ENCODE data around the gene KCNB1.

KCNB1 gene
- total RNA-seq: 0.09 to 0.15 reads per million in 2 donors

DNA sequence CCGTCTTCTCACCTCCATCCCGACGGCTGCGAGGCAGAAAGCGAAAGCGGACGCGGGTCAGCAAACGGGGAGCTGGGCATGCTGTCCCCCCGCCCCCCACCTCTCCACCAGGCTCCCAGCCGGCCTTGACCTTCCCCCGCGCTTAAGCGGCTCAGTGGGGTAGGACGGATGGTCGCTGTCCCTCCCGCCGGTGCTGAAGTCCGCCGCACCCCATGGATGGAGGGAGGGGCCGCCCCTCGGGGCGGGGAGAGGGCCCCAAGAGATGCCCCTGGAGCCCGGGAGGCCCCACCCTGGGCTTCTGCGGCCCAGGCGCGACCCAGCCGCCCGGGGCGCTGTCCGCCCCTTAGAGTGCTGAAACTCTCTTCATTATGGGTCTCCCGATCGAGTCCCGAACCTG is at the start of gene KCNB1:
TSS of gene KCNB1 (minus strand) at position 48 of the 397 bp plus-strand sequence. CDS start 188 bp downstream, outside the sequence.
- DNase-seq: peak; percentile 21

DNA sequence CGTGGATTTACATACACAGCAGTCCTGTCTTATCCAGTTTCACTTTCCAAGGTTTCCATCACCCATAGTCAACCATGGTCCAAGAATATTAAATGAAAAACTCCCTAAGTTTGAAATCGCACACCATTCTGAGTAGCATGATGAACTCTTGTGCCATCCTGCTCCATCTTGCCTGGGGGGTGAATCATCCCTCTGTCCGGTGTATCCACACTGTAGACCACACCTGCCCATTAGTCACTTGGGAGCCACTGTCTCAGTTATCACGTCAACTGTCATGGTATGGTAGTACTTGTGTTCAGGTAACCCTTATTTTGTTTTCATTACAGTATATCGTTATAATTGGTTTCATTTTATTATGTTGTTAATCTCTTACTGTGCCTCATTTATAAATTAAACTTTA is 47.0 kb upstream of the KCNB1 start:
- no peak for DNase-seq

DNA sequence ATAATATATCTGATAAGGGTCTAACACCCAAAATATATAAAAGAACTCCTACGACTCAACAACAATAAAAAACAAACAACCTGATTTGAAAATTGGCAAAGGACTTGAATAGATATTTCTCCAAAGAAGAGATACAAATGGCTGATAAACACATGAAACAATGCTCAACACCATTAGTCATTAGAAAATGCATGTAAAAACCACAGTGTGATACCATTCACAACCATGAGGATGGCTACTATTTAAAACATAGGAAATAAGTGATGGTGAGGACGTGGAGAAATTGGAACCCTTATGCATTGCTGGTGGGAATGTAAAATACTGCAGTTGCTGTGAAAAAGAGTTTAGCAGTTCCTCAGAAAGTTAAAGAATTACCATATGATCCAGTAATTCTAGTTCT is 44.1 kb upstream of the KCNB1 start:
- no peak for DNase-seq

DNA sequence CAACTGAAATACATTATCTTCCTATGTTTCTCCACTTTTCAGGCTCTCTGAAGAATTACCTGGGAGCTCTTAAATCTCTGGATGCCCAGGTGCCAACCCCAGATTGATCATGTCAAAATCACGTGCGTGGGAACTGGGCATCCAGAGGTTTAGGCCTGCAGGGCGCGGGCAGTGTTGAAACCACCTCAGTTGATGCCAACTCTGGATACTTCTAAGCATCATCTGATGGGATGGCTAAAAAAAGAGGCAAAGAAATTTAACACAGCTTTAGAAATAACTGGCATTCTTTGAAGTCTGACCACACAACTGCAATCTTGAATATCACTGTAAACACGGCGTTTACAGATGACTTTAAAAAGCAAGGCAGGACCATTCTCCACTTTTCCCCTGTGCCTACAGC is 43.6 kb upstream of the KCNB1 start:
- no peak for DNase-seq

DNA sequence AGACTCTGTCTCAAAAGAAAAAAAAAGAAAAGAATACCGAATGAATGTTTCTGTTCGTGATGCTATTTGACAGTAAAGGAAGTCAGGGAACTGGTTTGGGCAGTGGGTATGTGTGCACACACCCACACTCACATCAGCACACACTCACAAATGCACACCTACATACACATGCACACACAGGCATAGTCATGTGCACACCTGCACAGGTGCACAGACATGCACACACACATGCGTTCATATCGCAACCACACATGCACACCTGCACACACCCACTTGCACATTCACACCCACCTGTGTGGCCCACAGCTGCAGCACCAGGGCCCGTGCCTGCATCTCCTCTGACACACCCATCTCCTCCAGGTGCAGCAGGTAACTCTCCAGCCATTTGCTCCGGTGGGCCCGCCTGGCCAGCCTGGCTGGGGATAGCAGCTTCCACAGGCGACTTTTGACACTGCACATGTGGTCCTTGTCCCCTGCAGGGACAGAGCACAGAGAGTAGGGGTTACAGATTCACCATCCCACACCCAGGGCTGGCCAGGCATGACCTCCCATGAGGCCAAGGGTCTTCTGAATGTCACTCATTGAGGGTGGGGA is 41.4 kb upstream of the KCNB1 start:
- DNase-seq: no peak

DNA sequence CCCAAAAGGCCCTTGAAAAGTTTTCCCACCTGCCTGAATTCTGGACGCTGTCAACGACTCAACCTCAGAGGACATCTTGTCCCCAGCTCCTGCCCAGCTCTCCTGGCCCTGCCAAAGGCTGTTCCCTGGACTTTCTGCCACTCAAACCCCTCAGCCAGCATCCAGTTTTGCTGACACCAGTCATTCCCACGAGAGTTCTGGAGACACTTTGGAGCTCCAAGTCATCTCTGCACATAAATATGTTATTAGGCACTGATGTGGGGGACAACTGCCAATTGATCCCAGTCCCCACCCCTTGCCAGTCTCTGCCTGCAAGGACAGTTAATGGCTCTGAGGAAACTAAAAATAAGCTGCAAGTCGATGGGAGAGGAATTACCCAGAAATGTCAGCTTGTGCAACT is 38.9 kb upstream of the KCNB1 start:
- no peak for DNase-seq

DNA sequence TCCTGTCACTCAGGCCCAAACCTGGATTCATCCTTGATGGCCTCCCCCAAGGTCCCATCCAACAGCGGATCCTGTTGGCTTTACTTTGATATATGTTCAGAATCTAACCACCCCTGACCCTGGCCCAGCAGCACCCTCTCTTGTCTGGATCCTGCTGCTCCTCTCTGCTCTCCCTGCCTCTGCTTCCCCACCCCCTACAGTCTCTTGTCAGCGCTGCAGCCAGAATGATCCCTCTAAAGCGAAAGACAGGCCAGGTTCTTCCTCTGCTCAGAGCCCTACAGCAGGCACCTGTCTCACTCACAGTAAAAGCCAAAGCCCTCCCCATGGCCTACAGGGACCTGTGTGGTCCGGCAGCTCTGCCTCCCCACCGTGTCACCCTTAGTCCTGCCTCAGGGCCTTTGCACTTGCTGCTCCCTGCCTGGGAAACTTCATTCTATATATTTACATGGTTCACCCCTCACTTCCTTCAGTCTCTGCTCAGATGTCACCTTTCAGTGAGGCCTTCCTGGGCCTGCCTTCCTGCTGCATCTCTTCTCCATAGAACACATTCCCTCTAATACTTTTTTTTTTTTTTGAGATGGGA is 37.4 kb upstream of the KCNB1 start:
- no peak for DNase-seq

DNA sequence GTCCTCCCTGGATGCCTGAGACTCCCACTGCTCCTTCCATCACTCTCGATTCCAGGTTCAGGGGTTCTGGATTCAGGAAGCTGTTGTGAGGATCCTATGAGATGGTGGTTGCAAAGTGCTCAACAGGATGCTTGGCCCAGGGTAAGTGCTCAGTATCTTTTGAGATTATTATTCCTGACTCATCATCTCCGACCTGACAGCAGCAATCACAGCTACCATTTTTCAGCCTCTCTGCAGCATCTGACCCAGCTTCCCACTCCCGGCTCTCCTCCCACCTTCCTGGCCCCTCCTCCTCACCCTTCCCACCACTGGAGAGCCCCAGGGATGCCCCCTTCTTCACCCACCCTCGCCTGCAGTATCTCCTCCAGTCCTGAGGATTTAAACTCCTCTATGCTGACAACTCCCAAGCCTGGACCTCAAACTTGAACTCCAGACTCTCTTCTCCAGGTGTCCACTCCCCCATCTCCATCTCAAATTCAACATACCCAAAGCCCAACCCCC is 36.8 kb upstream of the KCNB1 start:
- no peak for DNase-seq

DNA sequence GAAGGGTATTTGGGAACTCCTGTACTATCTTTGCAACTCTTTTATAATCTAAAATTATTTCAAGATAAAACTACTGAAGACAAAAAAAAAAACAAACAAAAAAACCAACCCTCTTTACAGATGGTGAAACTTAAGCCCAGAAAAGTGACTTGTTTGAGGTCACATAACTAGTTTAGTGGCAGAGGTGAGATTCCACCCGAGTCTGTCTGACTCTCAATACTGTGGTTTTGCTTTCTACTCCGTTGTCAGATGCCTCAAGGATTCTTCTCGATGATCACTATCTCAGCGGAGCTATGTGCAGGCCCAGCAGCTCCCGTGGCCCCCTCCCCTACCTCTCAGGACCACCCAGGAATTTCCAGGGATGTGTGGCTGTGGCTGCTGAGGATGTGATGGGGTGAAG is 36.1 kb upstream of the KCNB1 start:
- no peak for DNase-seq

DNA sequence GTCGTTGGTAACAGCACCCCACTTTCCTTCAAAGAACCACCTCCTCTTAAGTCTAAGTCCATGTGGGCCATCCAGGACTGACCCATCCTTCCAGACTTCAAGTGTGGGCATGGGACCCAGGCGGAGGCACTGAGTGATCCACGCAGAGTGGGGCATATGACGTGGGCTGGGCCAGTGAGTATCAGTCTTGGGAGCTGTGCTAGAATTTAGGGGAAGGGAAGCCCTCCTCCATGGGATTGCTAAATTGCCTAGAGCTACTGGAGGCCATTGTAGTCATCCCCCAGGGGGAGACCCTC is 35.3 kb upstream of the KCNB1 start:
- DNase-seq: no peak

DNA sequence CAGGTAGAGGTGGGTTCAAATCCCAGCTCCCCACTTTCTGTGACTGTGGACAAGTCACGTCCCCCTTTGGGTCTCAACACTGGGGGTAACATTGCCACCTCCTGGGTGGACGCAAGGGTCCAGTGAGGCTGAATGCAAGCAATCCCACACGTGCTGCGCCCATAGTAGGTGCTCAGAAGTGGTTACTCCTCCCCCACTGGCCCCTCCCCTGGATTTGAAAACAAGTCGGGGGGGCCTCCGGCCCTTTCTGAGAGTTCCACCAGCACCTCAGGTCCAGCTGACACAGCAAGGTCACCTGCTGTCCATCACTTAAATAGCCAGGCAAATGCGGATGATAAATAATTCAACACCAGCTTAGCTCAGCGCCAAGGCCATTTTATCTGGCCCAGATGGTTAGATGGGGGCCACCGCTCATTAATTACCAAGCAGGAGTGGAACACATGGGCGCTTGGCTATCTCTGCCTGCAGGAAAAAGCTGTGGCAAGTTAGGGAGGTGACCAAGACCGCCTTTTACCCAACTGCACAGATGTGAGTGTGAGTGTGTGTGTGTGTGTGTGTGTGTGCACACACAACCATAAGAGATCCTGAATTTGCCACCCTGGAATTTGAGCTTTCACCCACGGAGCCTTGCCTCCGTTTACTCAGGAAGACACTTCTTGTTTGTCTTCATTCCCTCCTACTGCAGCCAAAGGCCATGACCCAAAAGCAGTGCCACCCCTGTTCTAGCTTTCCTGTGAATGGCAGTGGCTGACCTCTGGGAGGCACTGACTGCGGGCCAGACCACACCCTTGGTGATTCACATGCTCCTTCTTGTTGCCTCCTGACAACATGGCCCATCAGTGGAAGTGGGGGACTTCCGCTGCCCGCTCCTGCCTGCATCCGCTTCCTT is 34.7 kb upstream of the KCNB1 start:
- DNase-seq: no peak

DNA sequence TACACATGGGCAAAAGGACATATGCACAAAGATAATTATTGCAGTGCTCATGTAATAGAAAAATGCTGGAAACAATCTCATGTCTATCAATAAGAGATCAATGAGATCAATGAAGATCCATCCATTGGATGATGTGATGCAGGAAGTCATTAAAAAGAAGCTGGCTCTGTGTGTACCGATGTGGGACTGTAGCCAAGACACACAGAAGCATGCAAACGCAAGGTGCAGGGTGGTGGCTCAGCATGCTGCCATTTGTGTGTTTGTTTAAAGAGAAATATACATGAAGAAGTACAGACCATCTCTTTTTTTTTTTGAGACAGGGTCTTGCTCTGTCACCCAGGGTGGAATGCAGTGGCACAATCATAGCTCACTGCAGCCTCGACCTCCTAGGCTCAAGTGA is 33.1 kb upstream of the KCNB1 start:
- no peak for DNase-seq

DNA sequence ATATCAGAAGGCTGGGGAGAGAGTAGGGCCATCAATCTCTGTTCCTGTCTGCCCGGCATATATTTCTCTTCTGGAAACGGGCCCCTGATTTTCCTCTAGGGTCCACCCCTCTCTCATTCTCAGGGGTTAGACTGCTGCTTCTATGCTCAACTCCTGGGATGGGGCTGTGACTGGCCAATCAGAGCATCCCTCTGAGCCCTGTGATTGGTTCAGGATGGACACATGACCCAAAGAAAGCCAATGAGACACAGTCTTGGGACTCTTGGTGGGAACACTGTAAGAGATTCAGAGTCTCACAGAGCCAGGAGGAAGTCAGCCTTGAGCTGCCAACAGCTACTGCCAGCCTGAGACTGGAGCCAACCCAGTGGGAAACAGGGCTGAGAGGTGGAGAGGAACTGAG is 31.0 kb upstream of the KCNB1 start:
- DNase-seq: no peak

DNA sequence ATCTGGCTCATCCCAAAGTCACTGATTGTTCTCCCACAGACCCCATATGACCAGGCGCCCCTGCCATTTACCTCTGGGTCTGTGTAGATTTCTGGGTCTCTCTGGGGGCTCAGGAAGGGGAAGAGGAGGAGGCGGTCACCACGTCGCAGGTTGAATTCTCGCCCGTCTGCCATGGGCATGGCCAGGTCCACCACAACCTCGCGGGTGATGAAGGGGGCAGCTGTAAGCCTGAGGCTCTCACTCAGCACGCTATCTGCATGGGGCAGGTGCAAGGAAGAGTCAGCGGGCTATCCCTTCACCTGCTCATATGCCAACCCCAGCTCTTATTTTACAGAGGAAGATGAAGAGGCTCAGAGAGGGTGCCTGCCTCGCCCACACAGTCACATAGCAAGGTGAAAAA is 30.5 kb upstream of the KCNB1 start:
- no peak for DNase-seq

DNA sequence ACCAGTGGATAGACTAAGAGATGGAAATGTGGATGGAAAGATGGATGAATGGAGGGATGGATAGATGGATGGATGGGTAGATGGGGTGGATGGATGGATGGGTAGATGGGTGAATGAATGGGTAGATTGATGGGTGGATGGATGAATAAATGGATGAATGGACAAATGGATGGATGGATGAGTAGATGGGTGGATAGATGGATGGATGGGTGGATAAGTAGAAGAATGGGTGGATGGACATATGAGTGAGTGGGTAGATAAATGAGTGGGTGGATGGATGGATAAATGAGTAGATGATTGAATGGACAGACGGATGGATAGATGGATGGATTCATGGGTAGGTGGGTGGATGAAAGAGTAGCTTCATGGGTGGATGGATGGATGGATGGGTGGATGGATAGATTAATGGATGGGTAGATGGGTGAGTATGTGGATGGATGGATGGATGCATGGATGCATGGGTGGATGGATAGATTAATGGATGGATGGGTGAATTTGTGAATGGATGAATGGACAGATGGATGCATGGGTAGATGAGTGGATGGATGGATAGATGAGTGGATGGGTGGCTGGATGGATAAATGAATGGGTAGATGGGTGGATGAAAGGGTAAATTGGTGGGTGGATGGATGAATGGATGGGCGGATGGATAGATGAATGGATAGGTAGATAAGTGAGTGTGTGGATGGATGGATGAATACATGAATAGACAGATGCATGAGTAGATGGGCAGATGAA is 29.5 kb upstream of the KCNB1 start:
- no peak for DNase-seq

DNA sequence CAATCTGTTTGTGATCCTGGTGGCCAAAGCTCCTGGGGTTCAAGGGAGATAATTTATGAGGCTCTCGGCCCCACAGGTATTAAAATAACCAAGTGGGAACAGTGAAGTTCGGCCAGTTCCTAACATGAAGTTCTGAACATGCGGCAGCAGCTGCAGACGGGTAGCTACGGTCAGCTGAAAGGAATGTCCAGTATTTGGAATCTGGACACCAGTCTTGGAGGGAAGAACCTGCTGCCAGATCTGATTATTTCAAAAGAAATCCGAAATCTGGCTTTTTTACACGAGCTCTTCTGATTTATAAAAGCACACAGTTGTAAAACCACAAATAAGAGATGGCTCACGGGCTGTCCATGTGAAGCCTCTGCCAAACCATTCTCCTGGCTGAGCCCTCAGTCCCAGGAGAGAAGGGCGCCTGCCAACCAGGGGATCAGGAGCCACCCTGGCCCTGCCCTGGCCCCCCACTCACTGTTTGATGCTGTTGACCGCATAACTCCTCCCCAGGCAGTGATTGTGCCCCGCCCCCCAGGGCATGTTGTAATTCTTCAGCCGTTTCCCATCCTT is 28.2 kb upstream of the KCNB1 start:
- DNase-seq: no peak

DNA sequence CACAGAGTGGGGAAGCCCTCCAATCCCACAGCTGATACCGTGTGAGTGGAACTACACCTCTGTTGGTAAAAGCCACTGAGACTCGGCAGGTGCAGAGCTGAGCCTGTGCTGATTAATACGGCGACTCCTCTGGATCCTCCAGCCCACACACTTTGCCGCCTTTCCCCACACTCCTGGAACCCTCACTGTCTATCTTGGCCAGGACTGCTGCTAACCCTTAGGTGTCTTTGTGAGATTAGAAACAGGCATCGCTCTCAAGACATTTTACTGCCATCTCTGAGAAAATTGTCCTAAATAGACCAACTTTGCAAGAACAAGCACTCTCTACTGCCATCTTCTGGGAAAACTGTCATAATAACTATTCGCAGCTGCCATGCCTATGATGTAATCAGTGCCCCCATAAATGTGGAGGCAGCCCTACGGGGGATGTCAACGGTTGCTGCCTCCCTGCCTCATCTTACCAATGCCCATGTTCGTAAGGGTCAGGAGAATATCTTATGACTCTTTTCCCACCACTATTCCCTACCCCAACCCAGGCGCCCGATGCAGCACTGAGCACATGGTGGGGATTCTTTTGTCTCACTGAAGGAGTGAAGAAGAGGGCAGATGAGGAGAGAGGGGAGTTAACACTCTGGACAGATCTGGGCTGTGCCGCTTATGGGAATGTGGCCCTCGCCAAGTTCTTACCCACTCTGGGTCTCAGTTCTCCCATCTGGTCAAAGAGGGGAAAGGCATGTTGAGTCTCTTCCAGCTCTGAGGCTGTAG is 26.1 kb upstream of the KCNB1 start:
- DNase-seq: no peak

DNA sequence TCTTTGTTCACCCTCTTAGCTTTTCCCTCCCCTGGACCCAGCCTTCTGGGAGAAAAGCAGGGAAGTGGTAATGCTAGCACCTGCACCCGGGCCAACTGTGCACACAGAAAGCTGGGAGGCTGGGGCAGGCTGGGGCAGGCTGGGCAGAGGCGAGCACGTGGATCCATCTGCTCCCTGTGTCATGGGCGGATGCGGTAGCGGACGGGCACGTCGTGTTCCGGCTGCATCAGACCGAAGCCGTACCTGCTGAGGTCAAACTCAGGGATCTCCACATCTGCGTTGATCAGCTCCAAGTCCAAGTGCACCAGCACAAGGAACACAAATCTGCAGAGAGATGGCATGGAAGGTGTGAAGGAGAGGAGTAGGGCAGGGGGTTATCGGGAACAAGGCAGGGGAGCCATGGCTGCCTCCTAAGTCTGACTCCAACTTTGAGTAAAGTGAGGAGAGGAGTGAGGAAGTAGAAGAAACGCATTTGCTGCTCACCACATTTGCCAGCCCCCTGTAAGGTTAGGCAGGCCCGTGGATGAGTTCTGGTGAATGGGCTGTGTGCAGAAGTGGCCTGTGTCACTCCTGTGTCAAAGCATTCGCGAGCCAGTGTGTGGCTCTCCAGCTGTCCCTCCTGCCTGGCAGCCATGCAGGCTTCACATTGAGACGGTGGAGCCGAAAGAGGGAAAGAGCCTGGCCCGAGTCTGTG is 25.4 kb upstream of the KCNB1 start:
- no peak for DNase-seq

DNA sequence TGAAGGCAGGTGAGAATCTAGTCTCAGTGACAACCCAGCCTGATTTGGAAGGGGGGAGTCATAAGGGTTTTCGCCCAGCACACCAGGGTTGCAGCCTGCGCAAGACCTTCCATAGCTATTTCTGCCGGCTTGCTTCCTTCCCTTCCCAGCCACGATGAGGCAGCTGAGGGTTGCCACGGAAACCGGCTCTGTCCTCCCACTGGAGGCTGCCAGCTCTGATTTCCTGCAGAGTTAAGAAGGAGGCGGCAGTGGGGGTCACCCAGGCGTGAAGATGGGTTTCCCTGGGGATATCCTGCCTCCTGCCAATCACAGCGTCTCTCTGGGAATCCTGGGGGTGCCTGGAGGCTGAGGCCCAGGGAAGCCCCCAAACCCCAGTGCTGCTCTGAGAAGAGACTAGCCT is 23.1 kb upstream of the KCNB1 start:
- no peak for DNase-seq

DNA sequence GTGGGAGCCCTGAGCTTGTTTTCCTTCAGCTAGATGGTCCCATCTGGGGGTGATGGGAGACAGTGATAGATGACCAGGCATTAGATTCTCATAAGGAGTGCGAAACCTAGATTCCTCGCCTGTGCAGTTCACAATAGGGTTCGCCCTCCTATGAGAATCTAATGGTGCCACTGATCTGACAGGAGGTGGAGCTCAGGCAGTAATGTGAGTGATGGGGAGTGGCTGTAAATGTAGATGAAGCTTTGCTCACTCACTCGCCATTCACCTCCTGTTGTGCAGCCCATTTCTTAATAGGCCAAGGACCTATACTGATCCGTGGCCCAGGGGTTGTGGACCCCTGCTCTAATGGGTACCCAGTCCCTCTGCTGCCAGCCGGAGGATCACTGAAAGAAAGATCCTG is 20.7 kb upstream of the KCNB1 start:
- DNase-seq: no peak

DNA sequence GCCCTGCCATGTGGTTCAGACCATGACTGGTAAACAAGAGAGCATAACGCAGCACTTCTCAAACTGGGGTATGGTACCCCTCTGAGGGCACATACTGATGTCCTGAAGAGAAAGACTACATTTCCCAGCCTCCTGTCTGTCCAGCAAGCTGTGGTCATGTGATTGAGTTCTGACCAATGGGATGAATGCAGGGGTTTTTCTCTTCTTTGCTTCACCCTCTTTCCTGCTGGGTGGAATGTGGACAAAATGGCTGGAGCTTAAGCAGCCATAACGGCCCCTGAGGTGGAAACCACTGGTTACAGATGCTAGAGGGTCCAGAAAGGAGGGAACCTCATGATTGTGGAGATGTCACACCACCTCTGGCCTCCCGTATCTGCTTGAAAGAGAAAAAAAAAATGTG is 19.4 kb upstream of the KCNB1 start:
- DNase-seq: no peak

DNA sequence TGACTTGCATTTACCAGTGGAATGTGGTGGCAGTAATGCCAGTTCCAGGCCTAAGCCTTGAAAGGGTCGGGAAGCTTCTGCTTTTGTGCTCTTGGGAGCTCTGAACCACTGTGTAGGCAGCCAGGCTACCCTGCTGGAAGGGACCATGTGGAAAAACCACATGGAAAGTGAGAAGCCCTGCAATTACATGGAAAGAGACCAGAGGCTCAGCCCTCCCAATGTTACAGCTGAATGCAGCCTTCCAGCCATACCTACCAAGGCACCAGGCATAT is 14.9 kb upstream of the KCNB1 start:
- DNase-seq: no peak
